IMR-90 (cell line): ENCODE measurements around the gene CENPX. TPM values are rescaled to one million over a fixed set of nuclear protein-coding genes. Genes with fewer than 3 reads are reported as not detected.

Experiments used
- ATAC-seq: fragments of 200-7000 bp; cut with Tn5 transposase; 2 replicates; pipeline ENCODE4 v1.9.1; 2020; ENCODE audit warnings: low read depth, mild to moderate bottlenecking, moderate library complexity
- BruUV-seq: library from RNA; stranded (reverse); fragments of 400-500 nt; replicated peaks from 2 replicates; lab custom pipeline; 2021; lab: Mats Ljungman, UMichigan
- CTCF ChIA-PET: fragments of 300-600 bp; formaldehyde crosslinking; extraction: SDS; loops from one replicate; lab custom pipeline; 2021; ENCODE audit warnings: antibody characterized with exemption; lab: Yijun Ruan, JAX
- POLR2A ChIA-PET: fragments of 300-600 bp; sonication (Branson Sonifier 250); formaldehyde crosslinking; loops from one replicate; lab custom pipeline; 2022; ENCODE audit warnings: antibody characterized with exemption; ENCODE audit not compliant: unreplicated experiment; lab: Charles Lee
- DNase-seq: peaks from one replicate; pipeline ENCODE4 v3.0.0; 2013
- H2AFZ ChIP-seq: replicated peaks from 2 replicates; pipeline ENCODE3; 2013; ENCODE audit warnings: low read length, mild to moderate bottlenecking; ENCODE audit not compliant: poor library complexity
- H2AK5ac ChIP-seq: 2 replicates; pipeline ENCODE4 v1.6.1; 2013; ENCODE audit warnings: low read depth, low read length, inconsistent platforms
- H2AK9ac ChIP-seq: replicated peaks from 2 replicates; pipeline ENCODE3; 2013; ENCODE audit warnings: mild to moderate bottlenecking, low read depth, low read length, moderate library complexity; ENCODE audit not compliant: poor library complexity
- H2BK120ac ChIP-seq: 2 replicates; pipeline ENCODE4 v1.6.1; 2013; ENCODE audit warnings: low read depth, low read length, inconsistent platforms
- H2BK15ac ChIP-seq: 3 replicates; pipeline ENCODE4 v1.6.1; 2013; ENCODE audit warnings: low read depth, low read length, inconsistent platforms
- H2BK20ac ChIP-seq: 2 replicates; pipeline ENCODE4 v1.6.1; 2013; ENCODE audit warnings: low read depth, mild to moderate bottlenecking, inconsistent platforms, low read length, moderate library complexity
- H2BK5ac ChIP-seq: 2 replicates; pipeline ENCODE4 v1.6.1; 2013; ENCODE audit warnings: mild to moderate bottlenecking, low read depth, low read length, inconsistent platforms; ENCODE audit not compliant: poor library complexity, severe bottlenecking
- H3K14ac ChIP-seq: replicated peaks from 2 replicates; pipeline ENCODE4 v1.6.1; 2013; ENCODE audit warnings: low read depth, low read length, inconsistent platforms
- H3K18ac ChIP-seq: 2 replicates; pipeline ENCODE4 v1.6.1; 2013; ENCODE audit warnings: low read depth, low read length, control low read depth
- H3K23ac ChIP-seq: 2 replicates; pipeline ENCODE4 v1.6.1; 2013; ENCODE audit warnings: low read depth, low read length, inconsistent platforms
- H3K27ac ChIP-seq: 2 replicates; pipeline ENCODE4 v1.5.1; 2013; ENCODE audit warnings: mild to moderate bottlenecking, control low read depth, low read length; ENCODE audit not compliant: insufficient read depth
- H3K27me3 ChIP-seq: 2 replicates; pipeline ENCODE4 v1.6.1; 2013; ENCODE audit warnings: low read length; ENCODE audit not compliant: control insufficient read depth, insufficient read depth
- H3K36me3 ChIP-seq: 2 replicates; pipeline ENCODE4 v1.6.1; 2013; ENCODE audit warnings: low read length, mixed read lengths; ENCODE audit not compliant: control insufficient read depth, insufficient read depth
- H3K4ac ChIP-seq: 2 replicates; pipeline ENCODE4 v1.6.1; 2013; ENCODE audit warnings: low read depth, low read length, inconsistent platforms
- H3K4me1 ChIP-seq: 2 replicates; pipeline ENCODE4 v1.6.1; 2013; ENCODE audit warnings: low read length, mixed read lengths; ENCODE audit not compliant: control insufficient read depth, insufficient read depth
- H3K4me2 ChIP-seq: 2 replicates; pipeline ENCODE4 v1.6.1; 2013; ENCODE audit warnings: low read depth, mild to moderate bottlenecking, control low read depth, low read length, moderate library complexity
- H3K4me3 ChIP-seq: 2 replicates; pipeline ENCODE4 v1.5.1; 2013; ENCODE audit warnings: low read depth, mild to moderate bottlenecking, control low read depth, low read length, moderate library complexity; ENCODE audit not compliant: insufficient read depth
- H3K56ac ChIP-seq: 2 replicates; pipeline ENCODE4 v1.6.1; 2013; ENCODE audit warnings: low read length, inconsistent platforms; ENCODE audit not compliant: insufficient read depth; ENCODE audit errors: extremely low read depth
- H3K79me1 ChIP-seq, 2 experiments: 2 replicates each; pipeline ENCODE4 v1.6.1; 2013; ENCODE audit warnings: low read length in 2 of 2, inconsistent platforms in 1 of 2, low read depth in 1 of 2
- H3K9ac ChIP-seq: 2 replicates; pipeline ENCODE4 v1.6.1; 2013; ENCODE audit warnings: low read depth, low read length, control low read depth
- H3K9me1 ChIP-seq: 2 replicates; pipeline ENCODE4 v1.6.1; 2013; ENCODE audit warnings: low read length, inconsistent platforms; ENCODE audit not compliant: insufficient read depth
- H3K9me3 ChIP-seq: 2 replicates; pipeline ENCODE4 v1.6.1; 2013; ENCODE audit warnings: low read length; ENCODE audit not compliant: control insufficient read depth, insufficient read depth
- H4K20me1 ChIP-seq: 2 replicates; pipeline ENCODE4 v1.6.1; 2013; ENCODE audit warnings: low read length, inconsistent platforms; ENCODE audit not compliant: insufficient read depth
- H4K5ac ChIP-seq: 2 replicates; pipeline ENCODE4 v1.6.1; 2013; ENCODE audit warnings: mild to moderate bottlenecking, low read depth, low read length, control low read depth
- H4K8ac ChIP-seq, 2 experiments: 2 replicates each; pipeline ENCODE4 v1.6.1; 2013; ENCODE audit warnings: low read depth in 2 of 2, low read length in 2 of 2, control low read depth in 1 of 2, inconsistent platforms in 1 of 2
- H4K91ac ChIP-seq: 2 replicates; pipeline ENCODE4 v1.6.1; 2013; ENCODE audit warnings: low read depth, low read length, inconsistent platforms; ENCODE audit not compliant: insufficient read depth
- BHLHE40 ChIP-seq: fragments of 150-350 bp; IDR thresholded peaks from 2 replicates; pipeline ENCODE4 v1.6.1; 2016; ENCODE audit warnings: mild to moderate bottlenecking, low read depth, low read length
- ELK1 ChIP-seq: fragments of 150-350 bp; IDR thresholded peaks from 2 replicates; pipeline ENCODE4 v1.6.1; 2016; ENCODE audit warnings: low read depth, mild to moderate bottlenecking, low read length, moderate library complexity, borderline replicate concordance
- FOS ChIP-seq: fragments of 150-350 bp; IDR thresholded peaks from 2 replicates; pipeline ENCODE4 v1.6.1; 2016; ENCODE audit warnings: low read depth, low read length
- MAFK ChIP-seq: IDR thresholded peaks from 2 replicates; pipeline ENCODE4 v1.6.1; 2012; ENCODE audit warnings: low read depth, low read length, improper control_type of control experiment
- MAZ ChIP-seq: IDR thresholded peaks from 2 replicates; pipeline ENCODE4 v1.6.1; 2012; ENCODE audit warnings: low read depth, mild to moderate bottlenecking, low read length, improper control_type of control experiment, moderate library complexity, borderline replicate concordance
- MXI1 ChIP-seq: IDR thresholded peaks from 2 replicates; pipeline ENCODE4 v1.6.1; 2012; ENCODE audit warnings: low read depth, mild to moderate bottlenecking, low read length, moderate library complexity, borderline replicate concordance
- RAD21 ChIP-seq: IDR thresholded peaks from 2 replicates; pipeline ENCODE4 v1.6.1; 2012; ENCODE audit warnings: low read length, improper control_type of control experiment
- USF2 ChIP-seq: fragments of 150-350 bp; IDR thresholded peaks from 2 replicates; pipeline ENCODE4 v1.6.1; 2017; ENCODE audit warnings: mild to moderate bottlenecking, antibody characterized with exemption, low read length, low read depth
- WGBS, 2 experiments: methylation state at CpG; one replicate each; pipeline versions ENCODE4 v1.1.5 to v1.1.7; 2013; ENCODE audit warnings: missing lambda C conversion rate in 2 of 2; ENCODE audit not compliant: insufficient read length in 1 of 2; ENCODE audit errors: extremely low coverage in 2 of 2; 5-methylcytosine and 5-hydroxymethylcytosine counted together
- dilution Hi-C: fragments of 300-500 bp; cut with HindIII; formaldehyde crosslinking; loops from one replicate; pipeline ENCODE4 v1.14.3; 2018; ENCODE audit warnings: low sequenced_read_pairs; ENCODE audit not compliant: unreplicated experiment
- in situ Hi-C: fragments of 300-500 bp; cut with MboI; formaldehyde crosslinking; loops from 3 replicates; pipeline ENCODE4 v1.14.3; 2019; ENCODE audit warnings: low sequenced_read_pairs, inconsistent platforms, mixed read lengths
- intact Hi-C: fragments of 100-400 bp; cut with micrococcal nuclease; formaldehyde crosslinking; loops from 2 replicates; pipeline ENCODE4 v1.10.0; 2022
- polyA plus RNA-seq, 3 experiments: library from polyadenylated mRNA; depleted of rRNA; stranded (reverse); fragments of >200 nt; gene quantifications; 2 replicates each; pipeline ENCODE4 v1.2.3, GENCODE V29; 2012; ENCODE audit warnings: low replicate concordance in 1 of 3
- total RNA-seq: library from RNA; depleted of rRNA; stranded (reverse); fragments of >200 nt; gene quantifications from 2 replicates; pipeline ENCODE4 v1.2.3, GENCODE V29; 2012

The CENPX gene
- total and polyA plus RNA-seq, 2 of the 4 experiments (the other 2 are of a cell fraction), result 44.8 to 86.8 TPM

DNA sequence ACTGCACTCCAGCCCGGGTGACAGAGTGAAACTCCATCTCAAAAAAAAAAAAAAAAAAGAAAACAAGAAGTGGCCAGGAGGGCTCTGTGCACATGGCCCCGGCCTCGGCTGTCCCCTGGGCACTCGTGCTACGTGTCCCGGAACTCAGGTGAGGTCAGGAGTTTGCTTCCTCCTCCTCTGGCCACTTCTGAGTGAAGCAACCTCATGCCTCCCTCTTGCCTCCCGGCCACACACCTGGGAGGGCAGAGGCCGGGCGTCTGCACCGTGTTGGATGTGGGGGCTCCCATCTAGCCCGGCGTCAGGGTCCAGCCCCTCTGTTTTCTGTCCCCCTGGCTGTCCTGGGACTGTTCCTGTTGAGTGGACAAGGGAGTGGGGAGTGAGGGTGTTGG lies 23.1 kb downstream of the CENPX start:
- Histone ChIP-seq H3K9me3 (no peaks in the 10 kb centered on the region), H3K9me1 (peaks cover 9% of the 10 kb centered on the region; the same call in 1 of the 2 replicates), H3K27me3 (no peaks in the 10 kb centered on the region), H4K91ac (no peak overlapping the region), H2AK5ac (no peak overlapping the region), H2BK20ac (no peak overlapping the region), H3K9ac (no peak overlapping the region), H3K4me2 (no peak overlapping the region), H3K4me3 (no peak overlapping the region), H3K14ac (no peak overlapping the region), H2BK120ac (no peak overlapping the region), H3K23ac (no peak overlapping the region), H2AFZ (no peak overlapping the region), H2AK9ac (no peak overlapping the region), H3K36me3 (peaks cover 6% of the 10 kb centered on the region; the same call in 1 of the 2 replicates), H3K4ac (no peak overlapping the region), H4K20me1 (peaks cover 3% of the 10 kb centered on the region; the same call in 1 of the 2 replicates), H3K27ac (no peak overlapping the region), H2BK5ac (no peak overlapping the region), H4K5ac (no peak overlapping the region), H2BK15ac (no peak overlapping the region), H3K79me1 (peaks cover 8 to 18% of the 10 kb centered on the region in 2 experiments; a peak in 2 of 4 replicates), H4K8ac (no peak overlapping the region), H3K56ac (no peak overlapping the region), H3K18ac (no peak overlapping the region), H3K4me1 (peaks cover 14% of the 10 kb centered on the region)
- no peak for DNase-seq
- CTCF ChIA-PET, result no interaction called here
- no CpG with 5 or more reads among the region's 12 CpGs for WGBS, 2 experiments
- in situ Hi-C loops, result no loop called here
- no peak for ATAC-seq
- dilution Hi-C loops, result no loop called here
- POLR2A ChIA-PET, result no interaction called here
- no peak for TF ChIP-seq RAD21
- TF ChIP-seq MXI1, result no peak
- no peak for TF ChIP-seq BHLHE40
- no peak for TF ChIP-seq MAZ
- no peak for TF ChIP-seq USF2
- no peak for TF ChIP-seq MAFK
- no peak for TF ChIP-seq FOS
- no peak for TF ChIP-seq ELK1
- BruUV-seq, result no TSS peak
- intact Hi-C loops, result no loop called here
